NOMO-1 treated with DMSO at 0.1 percent for 48 hours (cell line): ENCODE data around the gene PCGF3.
A peak's percentile ranks its signal among the peaks of the same experiment; 100 is the strongest.
"Not testable (repeated sequence)": the region's sequence is repeated elsewhere in the genome, so short reads cannot be mapped to it uniquely, and the experiment has no call there.

Source experiments
- DNase-seq: peaks from one replicate; lab custom pipeline; 2025; ENCODE audit not compliant: unreplicated experiment; lab: John Stamatoyannopoulos, UW

The PCGF3 gene

GRCh38 chr4:722851-723360 is 17.3 kb downstream of the PCGF3 start:
- DNase-seq = no peak

GRCh38 chr4:723751-724530 is 18.3 kb downstream of the PCGF3 start:
- no peak for DNase-seq

DNA sequence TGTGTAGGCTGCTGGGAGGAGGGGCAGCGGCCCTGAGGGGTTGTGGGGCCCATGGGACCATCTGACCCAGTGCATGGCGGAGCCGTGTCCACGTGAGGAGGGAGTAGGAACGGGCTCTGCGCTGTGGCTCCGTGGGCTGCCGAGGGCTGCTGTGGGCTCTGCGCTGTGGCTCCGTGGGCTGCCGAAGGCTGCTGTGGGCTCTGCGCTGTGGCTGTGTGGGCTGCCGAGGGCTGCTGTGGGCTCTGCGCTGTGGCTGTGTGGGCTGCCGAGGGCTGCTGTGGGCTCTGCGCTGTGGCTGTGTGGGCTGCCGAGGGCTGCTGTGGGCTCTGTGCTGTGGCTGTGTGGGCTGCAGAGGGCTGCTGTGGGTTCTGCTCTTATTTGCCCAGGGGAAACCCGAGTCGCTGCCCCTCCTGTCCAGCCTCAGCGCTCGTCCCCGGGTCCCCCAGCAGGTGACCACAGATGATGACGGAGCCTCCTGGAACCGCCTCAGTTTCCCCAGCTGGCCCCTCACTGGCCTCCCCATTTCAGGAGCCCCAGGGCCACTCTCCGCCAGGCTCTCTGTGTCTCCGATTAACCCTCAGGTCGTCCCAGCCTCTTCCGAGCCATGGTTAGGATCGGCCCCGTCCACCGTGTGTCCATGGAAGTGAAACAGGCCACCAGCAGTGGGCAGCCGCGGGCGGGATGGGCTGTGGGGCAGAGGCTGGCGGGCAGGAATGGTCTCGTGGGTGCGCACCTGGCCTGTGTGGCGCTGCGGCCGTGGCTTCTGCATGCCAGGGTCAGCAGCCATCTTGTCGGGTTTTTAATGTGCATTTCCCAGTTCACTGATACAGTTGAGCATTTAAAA is 20.0 kb downstream of the PCGF3 start:
- DNase-seq = no peak

DNA sequence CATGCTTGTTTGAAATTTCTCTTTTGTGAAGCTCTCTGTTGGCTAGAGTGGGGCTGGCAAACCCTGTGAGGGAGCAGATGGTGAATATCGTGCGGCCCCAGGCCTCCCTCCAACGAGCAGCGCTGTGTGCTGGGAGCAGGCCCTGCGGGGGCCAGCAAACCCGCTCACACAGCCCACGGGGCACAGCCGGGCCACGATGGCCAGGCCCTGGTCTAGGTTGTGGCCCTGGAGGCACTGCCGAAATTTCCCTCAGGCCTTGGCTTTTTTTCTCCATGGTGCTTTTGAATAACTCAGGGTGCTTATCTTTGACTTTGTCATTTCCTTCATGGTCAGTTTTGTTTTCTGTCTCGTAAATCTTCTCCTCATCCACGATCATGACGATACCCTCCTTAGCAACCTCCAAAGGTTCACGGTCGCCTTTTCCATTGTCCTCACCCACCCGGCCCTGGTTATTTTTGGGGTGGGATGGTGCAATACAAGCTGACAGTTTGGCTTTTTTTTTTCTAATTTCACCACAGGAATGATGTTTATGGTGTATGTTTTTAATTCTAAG is 20.7 kb downstream of the PCGF3 start:
- peak; percentile 47 for DNase-seq

DNA sequence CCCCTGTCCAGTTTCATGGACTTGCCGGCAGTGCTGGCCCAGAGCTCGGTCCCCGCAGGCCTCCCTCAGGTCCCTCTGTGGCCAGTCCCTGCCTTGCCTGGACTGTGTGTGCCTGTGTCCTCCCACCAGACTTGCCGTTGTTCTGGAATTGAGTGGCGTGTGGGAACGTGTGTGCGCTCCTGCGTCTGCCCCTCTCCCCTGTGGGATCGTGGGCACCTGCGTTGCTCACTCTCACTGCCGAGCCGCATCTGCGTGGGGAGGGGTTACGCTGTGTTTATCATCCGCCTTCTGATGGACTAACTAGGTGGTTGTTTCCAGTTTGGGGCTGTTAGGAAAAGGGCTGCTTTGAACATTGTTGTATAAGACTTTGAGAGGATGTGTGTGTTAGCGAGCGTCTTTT is 21.2 kb downstream of the PCGF3 start:
- no peak for DNase-seq

- DNase-seq = no peak
These were observed 21.9 kb downstream of the PCGF3 start for GRCh38 chr4:727576-727975.

GRCh38 chr4:729336-730315 is 24.0 kb downstream of the PCGF3 start:
- no peak for DNase-seq

DNA sequence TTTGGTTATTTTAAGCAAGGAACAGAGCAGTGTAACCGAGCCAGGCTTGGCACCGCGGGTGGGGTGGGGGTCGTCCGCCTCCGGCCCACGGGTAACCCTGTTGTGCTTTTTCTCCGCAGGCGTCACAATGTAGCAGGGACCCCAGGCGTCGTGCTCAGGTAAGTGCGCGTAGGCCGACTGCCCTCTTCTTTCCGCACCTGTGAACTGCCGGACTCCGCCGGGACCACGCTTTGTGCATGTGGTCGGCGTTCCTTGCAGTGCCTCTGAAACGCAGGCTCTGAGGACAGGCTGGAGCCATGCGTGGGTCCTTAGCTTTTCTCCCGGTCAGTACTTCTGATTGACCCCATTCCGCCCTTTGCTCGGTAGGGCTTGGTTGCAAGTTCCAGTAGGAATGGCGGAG is 24.9 kb downstream of the PCGF3 start:
- DNase-seq = no peak

DNA sequence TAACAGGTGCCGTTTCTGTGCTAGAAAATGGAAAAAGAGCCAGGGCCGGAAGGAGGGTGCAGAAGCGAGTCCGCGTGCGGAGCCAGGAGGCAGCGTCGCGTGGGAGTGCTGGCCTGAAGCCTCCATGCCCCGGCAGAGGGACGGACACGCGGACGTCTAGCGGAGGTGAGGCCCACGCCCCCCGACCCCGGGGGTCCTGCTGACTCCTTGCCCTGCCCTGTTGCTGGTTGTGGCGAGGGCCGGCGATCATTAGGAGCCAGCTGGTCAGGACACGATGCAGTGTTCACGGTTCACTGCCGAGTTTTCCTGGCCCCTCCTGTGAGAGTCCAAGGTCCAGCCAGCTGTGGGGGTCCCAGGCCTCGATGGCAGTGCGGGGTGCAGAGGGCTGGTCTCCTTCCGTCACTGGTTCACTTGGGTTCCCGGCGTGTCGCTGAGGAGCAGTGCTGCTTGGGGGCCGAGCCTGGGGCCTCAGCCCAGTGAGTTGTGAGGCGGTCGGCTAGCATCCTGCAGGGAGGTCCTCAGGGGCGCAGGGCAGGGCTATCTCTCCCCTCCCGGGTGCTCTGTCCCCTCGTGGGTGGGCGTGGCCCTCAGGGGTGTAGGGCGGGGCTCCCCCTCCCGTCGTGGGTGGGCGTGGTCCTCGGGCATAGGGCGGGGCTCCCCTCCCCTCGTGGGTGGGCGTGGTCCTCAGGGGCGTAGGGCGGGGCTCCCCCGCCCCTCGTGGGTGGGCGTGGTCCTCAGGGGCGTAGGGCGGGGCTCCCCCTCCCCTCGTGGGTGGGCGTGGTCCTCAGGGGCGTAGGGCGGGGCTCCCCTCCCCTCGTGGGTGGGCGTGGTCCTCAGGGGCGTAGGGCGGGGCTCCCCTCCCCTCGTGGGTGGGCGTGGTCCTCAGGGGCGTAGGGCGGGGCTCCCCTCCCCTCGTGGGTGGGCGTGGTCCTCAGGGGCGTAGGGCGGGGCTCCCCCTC is 25.6 kb downstream of the PCGF3 start:
- DNase-seq = not testable (repeated sequence)

DNA sequence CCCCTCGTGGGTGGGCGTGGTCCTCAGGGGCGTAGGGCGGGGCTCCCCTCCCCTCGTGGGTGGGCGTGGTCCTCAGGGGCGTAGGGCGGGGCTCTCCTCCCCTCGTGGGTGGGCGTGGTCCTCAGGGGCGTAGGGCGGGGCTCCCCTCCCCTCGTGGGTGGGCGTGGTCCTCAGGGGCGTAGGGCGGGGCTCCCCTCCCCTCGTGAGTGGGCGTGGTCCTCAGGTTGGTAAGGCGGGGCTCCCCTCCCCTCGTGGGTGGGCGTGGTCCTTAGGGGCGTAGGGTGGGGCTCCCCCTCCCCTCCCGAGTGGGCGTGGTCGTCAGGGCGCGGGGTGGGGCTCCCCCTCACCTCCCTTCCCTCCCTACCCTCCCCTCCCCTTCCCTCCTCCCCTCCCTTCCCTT is 26.3 kb downstream of the PCGF3 start:
- DNase-seq = not testable (repeated sequence)

GRCh38 chr4:732486-732885 is 26.9 kb downstream of the PCGF3 start:
- no peak for DNase-seq

- no peak for DNase-seq
These were observed 27.4 kb downstream of the PCGF3 start for GRCh38 chr4:732911-733630.

- DNase-seq = no peak
These were observed 28.0 kb downstream of the PCGF3 start for GRCh38 chr4:733631-733980.

GRCh38 chr4:734075-734474 is 28.4 kb downstream of the PCGF3 start:
- DNase-seq = no peak

DNA sequence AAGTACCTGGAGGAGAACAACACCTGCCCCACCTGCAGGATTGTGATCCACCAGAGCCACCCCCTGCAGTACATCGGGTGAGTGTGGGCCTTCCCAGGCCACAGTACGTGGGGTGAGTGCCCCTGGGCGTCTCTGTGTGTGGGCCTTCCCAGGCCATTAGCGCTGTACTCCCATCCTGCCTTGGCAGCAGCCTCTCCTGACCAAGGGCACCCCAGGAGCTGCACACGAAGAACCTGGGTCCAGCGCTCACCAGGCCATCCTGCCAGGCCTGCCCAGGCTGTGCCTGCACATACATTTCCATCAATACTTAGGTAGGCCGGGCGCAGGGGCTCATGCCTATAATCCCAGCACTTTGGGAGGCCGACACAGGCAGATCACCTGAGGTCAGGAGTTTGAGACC is 29.3 kb downstream of the PCGF3 start:
- DNase-seq = no peak

DNA sequence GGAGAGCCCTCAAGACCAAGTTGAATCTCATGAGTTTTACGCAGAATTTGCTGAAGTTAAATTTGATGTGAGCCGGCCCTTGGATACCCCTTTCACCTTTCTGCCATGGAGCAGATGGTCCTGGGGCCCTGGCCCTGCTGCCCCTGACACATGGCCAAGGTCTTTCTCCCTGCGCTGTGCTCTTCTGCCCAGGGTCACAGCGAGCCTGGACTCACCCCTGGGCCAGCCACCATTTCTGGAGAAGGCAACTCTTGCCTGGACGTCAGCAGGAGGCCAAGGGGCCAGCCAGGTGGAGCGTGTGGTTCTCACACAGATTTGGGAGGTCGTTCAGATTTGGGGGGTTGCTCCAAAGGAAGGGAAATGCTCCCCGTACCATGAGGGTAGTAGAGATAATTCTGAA is 30.0 kb downstream of the PCGF3 start:
- DNase-seq = no peak

GRCh38 chr4:736561-736960 is 30.9 kb downstream of the PCGF3 start:
- not testable (repeated sequence) for DNase-seq

GRCh38 chr4:738781-739280 is 33.2 kb downstream of the PCGF3 start:
- no peak for DNase-seq

DNA sequence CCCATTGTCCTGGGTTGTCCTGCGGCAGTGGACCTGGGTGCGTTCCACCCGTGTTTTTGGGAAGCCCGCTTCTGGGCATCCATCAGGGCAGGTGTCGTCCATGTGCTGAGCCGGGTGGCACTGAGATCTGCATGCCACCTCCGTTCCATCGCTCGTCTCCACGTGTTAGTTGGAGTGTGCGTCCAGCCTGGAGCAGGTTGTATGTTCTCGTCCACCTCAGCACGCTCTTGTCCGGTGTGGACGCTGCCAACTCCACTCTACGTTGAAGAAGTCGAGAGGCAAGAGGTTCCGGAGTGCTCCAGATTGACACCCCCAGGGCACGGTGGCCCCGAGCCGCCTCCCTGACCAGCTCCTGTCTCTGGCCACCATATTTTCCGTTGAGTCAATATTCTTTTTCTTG is 33.9 kb downstream of the PCGF3 start:
- DNase-seq = no peak
